BLaER1 (cell line): ENCODE data around the gene CUTC.
"Not testable (repeated sequence)": the region's sequence is repeated elsewhere in the genome, so short reads cannot be mapped to it uniquely, and the experiment has no call there.

Experiments
- H3K27ac ChIP-seq: shearing (Covaris generic); formaldehyde crosslinking; 2 replicates; pipeline ENCODE4 v1.8.1; 2022
- H3K27me3 ChIP-seq: shearing (Covaris generic); formaldehyde crosslinking; 2 replicates; pipeline ENCODE4 v1.8.1; 2022
- H3K36me3 ChIP-seq: shearing (Covaris generic); formaldehyde crosslinking; 2 replicates; pipeline ENCODE4 v1.8.1; 2022
- H3K4me1 ChIP-seq: shearing (Covaris generic); formaldehyde crosslinking; 2 replicates; pipeline ENCODE4 v1.8.1; 2022
- H3K4me2 ChIP-seq: shearing (Covaris generic); formaldehyde crosslinking; 2 replicates; pipeline ENCODE4 v1.8.1; 2022
- H3K4me3 ChIP-seq: shearing (Covaris generic); formaldehyde crosslinking; 2 replicates; pipeline ENCODE4 v1.8.1; 2022
- H3K9ac ChIP-seq: shearing (Covaris generic); formaldehyde crosslinking; 2 replicates; pipeline ENCODE4 v1.8.1; 2022
- H3K9me3 ChIP-seq: shearing (Covaris generic); formaldehyde crosslinking; 2 replicates; pipeline ENCODE4 v1.8.1; 2022
- H4K20me1 ChIP-seq: shearing (Covaris generic); formaldehyde crosslinking; 2 replicates; pipeline ENCODE4 v1.8.1; 2022
- Cebpa-rat ChIP-seq: shearing (Covaris generic); IDR thresholded peaks from 2 replicates; pipeline ENCODE4 v1.8.1; 2022

The CUTC gene

DNA sequence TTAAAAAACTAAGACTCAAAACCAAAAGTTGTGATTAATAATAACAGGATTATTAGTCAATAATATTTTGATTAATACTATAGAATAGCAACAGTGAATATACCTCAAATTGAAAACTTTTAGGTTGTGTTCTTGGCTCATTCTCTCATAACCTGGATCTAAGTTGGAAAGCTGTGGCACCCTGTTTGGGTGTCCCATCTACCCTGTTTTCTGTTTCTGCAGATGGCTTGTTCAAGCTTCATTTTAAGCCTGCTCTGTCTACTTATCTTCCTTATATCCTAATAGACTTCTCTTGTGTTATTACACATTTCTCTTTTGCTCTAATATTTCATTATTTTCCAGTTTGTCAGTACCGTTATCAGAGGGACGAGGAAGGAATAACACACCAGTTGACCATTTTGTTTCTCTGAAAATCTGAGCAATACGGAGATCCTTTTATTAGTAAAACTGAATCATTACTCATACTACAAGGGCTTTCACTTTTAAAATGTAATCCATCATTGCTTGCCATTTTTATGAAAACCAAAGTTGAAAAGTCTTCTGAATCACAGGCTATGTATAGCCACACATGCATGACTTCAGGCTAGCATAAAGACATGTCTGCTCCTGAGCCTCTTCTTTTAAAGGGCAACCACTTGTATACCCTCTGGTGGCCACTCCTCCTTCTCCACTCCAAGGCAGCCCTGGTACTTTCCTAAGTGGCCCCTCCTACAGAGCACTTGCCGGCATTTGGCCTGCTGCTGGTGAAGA is 22.4 kb upstream of the CUTC start:
- no peak for TF ChIP-seq Cebpa-rat
- H3K4me2 ChIP-seq = no peak overlapping the region
- no peaks in the 10 kb centered on the region for H3K9me3 ChIP-seq
- H3K4me1 ChIP-seq = no peaks in the 10 kb centered on the region
- no peaks in the 10 kb centered on the region for H4K20me1 ChIP-seq
- H3K27ac ChIP-seq = no peak overlapping the region
- H3K9ac ChIP-seq = no peak overlapping the region
- peaks cover 33% of the 10 kb centered on the region for H3K36me3 ChIP-seq
- no peak overlapping the region for H3K4me3 ChIP-seq
- no peaks in the 10 kb centered on the region for H3K27me3 ChIP-seq

DNA sequence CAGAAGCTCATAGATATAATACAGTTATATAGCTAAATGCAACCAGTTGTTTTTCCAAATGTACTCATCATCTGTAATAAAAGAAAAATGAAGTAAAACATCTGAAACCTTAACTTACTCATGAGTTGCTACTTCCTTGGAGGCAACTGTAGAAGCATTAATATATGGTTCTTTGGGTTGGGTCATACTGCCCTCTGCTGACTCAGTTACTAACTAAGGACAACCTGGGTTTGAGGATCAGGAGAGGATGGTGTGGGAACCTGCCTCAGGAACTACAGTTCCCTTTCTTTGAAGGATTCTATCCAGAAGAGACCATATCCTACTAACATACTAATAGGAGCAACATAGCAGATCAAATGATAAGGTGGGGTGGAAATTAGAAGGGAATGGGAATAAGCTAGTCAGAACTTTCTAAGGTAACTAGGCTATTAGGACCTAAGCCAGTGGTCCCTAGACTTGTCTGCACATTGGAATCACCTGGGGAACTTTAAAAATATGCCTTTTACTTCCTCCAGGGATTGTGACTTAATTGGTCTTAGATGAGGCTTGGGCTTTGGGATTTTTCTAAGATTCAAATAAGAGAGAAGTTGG is 20.8 kb upstream of the CUTC start:
- no peak for TF ChIP-seq Cebpa-rat
- no peak overlapping the region for H3K9ac ChIP-seq
- no peaks in the 10 kb centered on the region for H3K27me3 ChIP-seq
- H4K20me1 ChIP-seq = no peaks in the 10 kb centered on the region
- peaks cover 49% of the 10 kb centered on the region for H3K36me3 ChIP-seq
- H3K27ac ChIP-seq = no peak overlapping the region
- H3K4me1 ChIP-seq = no peaks in the 10 kb centered on the region
- H3K4me2 ChIP-seq = no peak overlapping the region
- no peaks in the 10 kb centered on the region for H3K9me3 ChIP-seq
- H3K4me3 ChIP-seq = no peak overlapping the region

GRCh38 chr10:99714446-99714845 is 17.6 kb upstream of the CUTC start:
- no peak overlapping the region for H3K9ac ChIP-seq
- no peaks in the 10 kb centered on the region for H3K9me3 ChIP-seq
- TF ChIP-seq Cebpa-rat = no peak
- no peak overlapping the region for H3K27ac ChIP-seq
- no peaks in the 10 kb centered on the region for H3K4me1 ChIP-seq
- no peak overlapping the region for H3K4me3 ChIP-seq
- H3K27me3 ChIP-seq = no peaks in the 10 kb centered on the region
- H3K36me3 ChIP-seq = peaks cover 81% of the 10 kb centered on the region
- H4K20me1 ChIP-seq = no peaks in the 10 kb centered on the region
- no peak overlapping the region for H3K4me2 ChIP-seq

- no peaks in the 10 kb centered on the region for H4K20me1 ChIP-seq
- TF ChIP-seq Cebpa-rat = no peak
- no peaks in the 10 kb centered on the region for H3K4me1 ChIP-seq
- no peaks in the 10 kb centered on the region for H3K27me3 ChIP-seq
- H3K9ac ChIP-seq = no peak overlapping the region
- no peaks in the 10 kb centered on the region for H3K9me3 ChIP-seq
- H3K36me3 ChIP-seq = peaks cover 90% of the 10 kb centered on the region
- H3K4me3 ChIP-seq = no peak overlapping the region
- no peak overlapping the region for H3K4me2 ChIP-seq
- H3K27ac ChIP-seq = no peak overlapping the region
These were observed 11.6 kb upstream of the CUTC start for GRCh38 chr10:99720387-99720786.

- peaks cover 24% of the 10 kb centered on the region for H3K4me1 ChIP-seq
- H4K20me1 ChIP-seq = peaks cover 8% of the 10 kb centered on the region; the same call in 1 of the 2 replicates
- no peak for TF ChIP-seq Cebpa-rat
- peaks cover 45% of the 10 kb centered on the region for H3K36me3 ChIP-seq
- no peak overlapping the region for H3K9ac ChIP-seq
- H3K4me3 ChIP-seq = no peak overlapping the region
- no peaks in the 10 kb centered on the region for H3K9me3 ChIP-seq
- no peak overlapping the region for H3K27ac ChIP-seq
- no peaks in the 10 kb centered on the region for H3K27me3 ChIP-seq
- H3K4me2 ChIP-seq = no peak overlapping the region
These were observed 2.0 kb upstream of the CUTC start for GRCh38 chr10:99730026-99730425.

GRCh38 chr10:99731306-99732032 is 565 bp upstream of the CUTC start:
- Histone ChIP-seq H3K27ac (peak overlapping the region; percentile 85), H3K4me3 (peak overlapping the region; percentile 79), H3K36me3 (peaks cover 42% of the 10 kb centered on the region), H3K9me3 (no peaks in the 10 kb centered on the region), H3K4me2 (peak overlapping the region; percentile 82), H3K4me1 (peaks cover 24% of the 10 kb centered on the region), H3K27me3 (no peaks in the 10 kb centered on the region), H3K9ac (peak overlapping the region; percentile 86), H4K20me1 (peaks cover 8% of the 10 kb centered on the region; the same call in 1 of the 2 replicates)
- no peak for TF ChIP-seq Cebpa-rat

DNA sequence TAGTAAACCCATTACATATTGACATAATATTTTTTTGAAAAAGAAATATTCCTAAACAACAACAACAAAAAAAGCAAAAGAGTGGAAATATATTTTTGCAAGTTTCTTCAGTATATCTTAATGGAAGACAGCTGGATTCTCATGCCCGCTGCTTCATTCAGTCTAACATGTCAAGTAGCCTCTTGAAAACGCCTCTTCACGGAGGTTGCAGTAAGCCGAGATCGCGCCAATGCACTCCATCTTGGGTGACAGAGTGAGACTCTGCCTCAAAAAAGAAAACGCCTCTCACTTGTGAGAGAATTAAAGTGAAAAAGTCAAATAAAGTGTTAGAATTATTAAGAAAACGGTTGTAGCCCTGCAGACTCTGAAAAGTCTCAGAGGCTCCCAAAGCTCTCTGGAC is 1.3 kb downstream of the CUTC start:
- Histone ChIP-seq H3K36me3 (peaks cover 43% of the 10 kb centered on the region), H3K4me3 (peak overlapping the region; percentile 79; the same call in 1 of the 2 replicates), H3K27me3 (no peaks in the 10 kb centered on the region), H3K4me2 (peak overlapping the region; percentile 83), H3K27ac (no peak overlapping the region), H4K20me1 (peaks cover 8% of the 10 kb centered on the region; the same call in 1 of the 2 replicates), H3K9me3 (no peaks in the 10 kb centered on the region), H3K4me1 (peaks cover 24% of the 10 kb centered on the region), H3K9ac (peak overlapping the region; percentile 86; the same call in 1 of the 2 replicates)
- no peak for TF ChIP-seq Cebpa-rat

DNA sequence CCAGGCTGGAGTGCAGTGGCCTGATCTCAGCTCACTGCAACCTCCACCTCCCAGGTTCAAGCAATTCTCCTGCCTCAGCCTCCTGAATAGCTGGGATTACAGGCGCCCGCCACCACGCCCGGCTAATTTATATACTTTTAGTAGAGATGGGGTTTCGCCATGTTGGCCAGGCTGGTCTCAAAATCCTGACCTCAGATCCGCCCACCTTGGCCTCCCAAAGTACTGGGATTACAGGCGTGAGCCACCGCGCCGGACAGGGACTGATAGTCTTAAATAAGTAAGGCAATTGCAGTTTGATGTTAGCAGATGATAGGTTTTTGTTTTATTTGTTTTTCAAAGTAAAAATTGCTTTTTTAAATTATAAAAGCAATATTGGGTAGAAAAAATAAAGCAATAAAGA is 2.1 kb downstream of the CUTC start:
- not testable (repeated sequence) for H3K27me3 ChIP-seq, H3K9ac ChIP-seq, H3K9me3 ChIP-seq, H4K20me1 ChIP-seq, H3K27ac ChIP-seq, H3K4me3 ChIP-seq
- H3K4me2 ChIP-seq = peak overlapping the region; percentile 83
- peaks cover 44% of the 10 kb centered on the region for H3K36me3 ChIP-seq
- H3K4me1 ChIP-seq = peaks cover 24% of the 10 kb centered on the region

DNA sequence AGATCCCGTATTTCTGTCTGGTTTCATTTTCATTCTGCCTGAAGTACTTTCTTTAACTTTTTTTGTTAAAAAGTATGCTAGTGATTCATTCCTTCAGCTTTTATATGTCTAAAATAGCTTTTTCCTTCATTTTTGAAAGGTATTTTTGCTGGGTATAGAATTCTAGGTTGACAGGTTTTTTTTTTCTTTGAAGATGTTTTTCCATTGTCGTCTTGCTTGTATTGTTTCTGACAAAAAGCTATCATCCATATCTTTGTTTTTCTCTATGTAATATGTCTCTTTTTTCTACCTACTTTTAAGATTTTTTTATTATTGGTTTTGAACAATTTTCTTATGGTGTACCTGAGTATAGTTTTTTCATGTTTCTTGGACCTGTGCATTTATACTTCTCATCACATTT is 8.2 kb downstream of the CUTC start:
- Histone ChIP-seq H4K20me1 (no peaks in the 10 kb centered on the region; the same call in 1 of the 2 replicates), H3K9ac (no peak overlapping the region), H3K27ac (no peak overlapping the region), H3K4me1 (no peaks in the 10 kb centered on the region), H3K4me3 (no peak overlapping the region; the same call in 1 of the 2 replicates), H3K9me3 (peaks cover 34% of the 10 kb centered on the region), H3K27me3 (no peaks in the 10 kb centered on the region), H3K36me3 (peaks cover 98% of the 10 kb centered on the region), H3K4me2 (no peak overlapping the region)
- no peak for TF ChIP-seq Cebpa-rat
